GM21529 (cell line): ENCODE data around the gene TEX11.
"Not testable (repeated sequence)": the region's sequence is repeated elsewhere in the genome, so short reads cannot be mapped to it uniquely, and the experiment has no call there.

ENCODE experiments used
- ATAC-seq: cut with Tn5 transposase; IDR thresholded peaks from one replicate; pipeline ENCODE4 v1.9.1; 2021; ENCODE audit not compliant: unreplicated experiment

The TEX11 gene

DNA sequence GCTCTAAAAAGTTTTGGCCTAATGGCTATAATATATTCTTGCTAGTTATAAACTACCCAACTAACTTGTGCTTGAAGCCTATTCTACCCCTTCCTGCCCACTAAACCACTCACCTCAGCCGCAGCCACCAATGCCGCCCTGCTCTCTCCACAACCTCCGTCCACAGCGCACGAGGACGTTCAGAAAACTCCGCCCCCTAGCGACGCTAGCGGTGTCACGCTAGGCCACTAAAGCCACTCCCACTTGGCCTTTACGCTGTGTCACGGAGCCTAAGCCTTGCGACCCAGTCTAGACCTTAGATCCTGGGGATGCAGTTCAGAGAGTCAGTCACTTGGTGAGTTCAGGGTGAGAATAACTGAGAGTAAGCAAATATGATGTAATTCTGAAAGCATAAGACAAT, at the start of gene TEX11:
Gene TEX11 (minus strand): TSS at position 171 of the 400 bp plus-strand sequence. CDS start 922 bp downstream, outside the sequence.
- ATAC-seq, result no peak

DNA sequence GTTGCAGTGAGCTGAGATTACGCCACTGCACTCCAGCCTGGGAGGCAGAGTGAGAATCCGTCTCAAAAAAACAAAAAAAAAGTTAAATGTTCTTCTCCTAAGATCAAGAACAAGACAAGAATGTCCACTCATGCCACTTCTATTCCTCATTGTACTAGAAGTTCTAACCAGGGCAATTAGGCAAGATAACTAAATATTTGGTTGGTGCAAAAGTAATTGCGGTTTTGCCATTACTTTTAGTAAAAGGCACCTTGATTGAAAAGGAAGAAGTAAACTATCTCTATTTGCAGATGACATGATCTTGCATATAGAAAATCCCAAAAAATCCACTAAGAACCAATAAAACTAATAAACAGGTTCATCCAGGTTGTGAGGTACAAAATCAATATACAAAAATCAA, 46.4 kb upstream of the TEX11 start:
- no peak for ATAC-seq

DNA sequence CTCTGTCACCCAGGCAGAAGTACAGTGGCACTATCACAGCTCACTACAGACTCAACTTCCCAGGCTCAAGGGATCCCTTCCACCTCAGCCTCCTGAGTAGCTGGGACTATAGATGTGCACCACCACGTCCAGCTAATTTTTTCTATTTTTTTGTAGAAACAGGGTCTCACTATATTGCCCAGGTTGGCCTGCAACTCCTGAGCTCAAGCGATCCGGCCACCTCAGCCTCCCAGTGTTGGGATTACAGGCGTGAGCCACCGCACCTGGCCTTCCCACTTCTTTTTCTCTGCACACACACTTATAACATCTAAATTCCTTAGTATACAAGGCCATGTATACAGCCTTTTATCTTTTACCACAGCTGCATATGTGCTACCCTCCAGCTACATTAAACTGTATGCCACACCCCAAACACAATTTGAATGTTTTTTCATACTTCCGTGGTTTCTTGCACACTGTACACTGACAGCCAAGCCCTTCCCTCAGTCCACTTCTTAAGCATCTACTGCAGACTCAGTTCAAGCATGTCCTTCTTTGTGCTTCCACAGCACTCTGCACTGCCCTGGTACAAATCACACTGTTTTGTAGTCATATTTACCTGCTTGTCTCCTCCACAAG, 15.9 kb upstream of the TEX11 start:
- no peak for ATAC-seq

GRCh38 chrX:70922774-70923473, 14.4 kb upstream of the TEX11 start:
- ATAC-seq, result no peak

- peak; percentile 55 for ATAC-seq
Measured at GRCh38 chrX:70921709-70922352, 13.3 kb upstream of the TEX11 start.

- no peak for ATAC-seq
Measured at GRCh38 chrX:70916754-70917153, 8.2 kb upstream of the TEX11 start.

DNA sequence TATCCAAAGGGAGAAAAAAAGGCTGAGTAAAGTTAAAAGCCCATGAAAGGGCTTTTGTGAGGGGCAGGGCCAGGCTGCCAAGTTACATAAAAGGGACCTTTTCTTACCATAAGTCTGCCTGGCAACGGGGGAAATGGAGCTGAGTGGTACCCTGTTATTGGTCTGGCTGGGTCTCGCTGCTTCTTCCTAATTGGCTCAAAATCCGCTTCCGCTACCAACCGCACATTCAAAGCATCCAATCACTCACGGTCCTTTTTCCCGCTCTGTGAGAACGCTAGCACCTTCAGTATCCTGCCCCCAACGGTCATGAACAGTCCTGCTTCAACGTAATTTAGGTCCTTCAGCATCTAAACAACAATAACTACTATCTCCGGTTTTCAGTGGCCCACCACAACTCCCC, 611 bp downstream of the TEX11 start:
- no peak for ATAC-seq

GRCh38 chrX:70901465-70901864, 7.0 kb downstream of the TEX11 start:
- ATAC-seq, result no peak

DNA sequence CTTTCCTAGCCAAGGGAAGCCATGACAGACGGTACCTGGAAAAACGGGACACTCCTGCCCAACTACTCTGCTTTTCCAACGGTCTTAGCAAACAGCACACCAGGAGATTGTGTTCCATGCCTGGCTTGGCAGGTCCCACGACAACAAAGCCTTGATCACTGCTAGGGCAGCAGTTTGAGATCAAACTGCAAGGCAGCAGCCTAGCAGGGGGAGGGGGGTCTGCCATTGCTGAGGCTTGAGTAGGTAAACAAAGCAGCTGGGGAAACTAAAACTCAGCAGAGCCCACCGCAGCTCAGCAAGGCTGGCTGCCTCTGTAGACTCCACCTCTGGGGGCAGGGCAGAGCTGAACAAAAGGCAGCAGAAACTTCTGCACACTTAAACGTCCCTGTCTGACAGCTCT, 18.1 kb downstream of the TEX11 start:
- ATAC-seq, result not testable (repeated sequence)

GRCh38 chrX:70878902-70879301, 29.6 kb downstream of the TEX11 start:
- ATAC-seq, result peak; percentile 56

DNA sequence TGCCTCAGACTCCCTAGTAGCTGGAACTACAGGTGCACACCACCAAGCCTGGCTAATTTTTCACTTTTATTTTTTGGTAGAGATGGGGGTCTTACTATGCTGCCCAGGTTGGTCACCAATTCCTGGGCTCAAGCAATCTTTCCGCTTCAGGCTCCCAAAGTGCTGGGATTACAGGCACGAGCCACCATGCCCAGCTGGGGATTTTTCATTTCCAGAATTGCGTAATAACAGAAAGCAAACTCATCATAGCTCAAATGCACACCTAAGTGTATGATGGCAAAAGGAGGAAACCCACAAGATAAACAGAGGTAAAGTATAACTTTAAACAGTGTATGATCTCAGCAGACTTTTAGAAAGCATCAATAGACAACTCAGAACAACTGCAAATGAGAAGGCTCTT, 56.2 kb downstream of the TEX11 start:
- ATAC-seq, result no peak

- not testable (repeated sequence) for ATAC-seq
Measured at GRCh38 chrX:70844081-70844480, 64.4 kb downstream of the TEX11 start.

DNA sequence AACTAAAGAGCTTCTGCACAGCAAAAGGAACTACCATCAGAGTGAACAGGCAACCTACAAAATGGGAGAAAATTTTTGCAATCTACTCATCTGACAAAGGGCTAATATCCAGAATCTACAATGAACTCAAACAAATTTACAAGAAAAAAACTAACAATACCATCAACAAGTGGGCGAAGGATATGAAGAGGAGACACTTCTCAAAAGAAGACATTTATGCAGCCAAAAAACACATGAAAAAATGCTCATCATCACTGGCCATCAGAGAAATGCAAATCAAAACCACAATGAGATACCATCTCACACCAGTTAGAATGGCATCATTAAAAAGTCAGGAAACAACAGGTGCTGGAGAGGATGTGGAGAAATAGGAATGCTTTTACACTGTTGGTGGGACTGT, 64.9 kb downstream of the TEX11 start:
- not testable (repeated sequence) for ATAC-seq

DNA sequence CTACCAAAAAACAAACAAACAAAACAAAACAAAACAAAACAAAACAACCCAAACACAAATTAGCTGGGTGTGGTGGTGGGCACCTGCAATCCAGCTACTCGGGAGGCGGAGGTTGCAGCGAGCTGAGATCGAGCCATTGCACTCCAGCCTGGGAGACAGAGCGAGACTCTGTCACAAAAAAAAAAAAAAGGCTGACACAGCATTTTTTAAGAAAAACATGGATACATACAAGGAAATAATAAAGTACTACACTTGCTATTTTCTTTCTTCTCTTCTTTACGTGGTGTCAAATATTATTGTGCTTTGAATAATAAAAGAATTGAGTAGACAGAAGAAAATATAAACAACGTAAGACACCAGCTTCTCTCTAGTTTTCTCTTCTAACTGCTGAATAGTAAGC, 73.9 kb downstream of the TEX11 start:
- ATAC-seq, result no peak

GRCh38 chrX:70826715-70827114, 81.8 kb downstream of the TEX11 start:
- no peak for ATAC-seq

GRCh38 chrX:70825366-70825765, 83.1 kb downstream of the TEX11 start:
- ATAC-seq, result no peak

DNA sequence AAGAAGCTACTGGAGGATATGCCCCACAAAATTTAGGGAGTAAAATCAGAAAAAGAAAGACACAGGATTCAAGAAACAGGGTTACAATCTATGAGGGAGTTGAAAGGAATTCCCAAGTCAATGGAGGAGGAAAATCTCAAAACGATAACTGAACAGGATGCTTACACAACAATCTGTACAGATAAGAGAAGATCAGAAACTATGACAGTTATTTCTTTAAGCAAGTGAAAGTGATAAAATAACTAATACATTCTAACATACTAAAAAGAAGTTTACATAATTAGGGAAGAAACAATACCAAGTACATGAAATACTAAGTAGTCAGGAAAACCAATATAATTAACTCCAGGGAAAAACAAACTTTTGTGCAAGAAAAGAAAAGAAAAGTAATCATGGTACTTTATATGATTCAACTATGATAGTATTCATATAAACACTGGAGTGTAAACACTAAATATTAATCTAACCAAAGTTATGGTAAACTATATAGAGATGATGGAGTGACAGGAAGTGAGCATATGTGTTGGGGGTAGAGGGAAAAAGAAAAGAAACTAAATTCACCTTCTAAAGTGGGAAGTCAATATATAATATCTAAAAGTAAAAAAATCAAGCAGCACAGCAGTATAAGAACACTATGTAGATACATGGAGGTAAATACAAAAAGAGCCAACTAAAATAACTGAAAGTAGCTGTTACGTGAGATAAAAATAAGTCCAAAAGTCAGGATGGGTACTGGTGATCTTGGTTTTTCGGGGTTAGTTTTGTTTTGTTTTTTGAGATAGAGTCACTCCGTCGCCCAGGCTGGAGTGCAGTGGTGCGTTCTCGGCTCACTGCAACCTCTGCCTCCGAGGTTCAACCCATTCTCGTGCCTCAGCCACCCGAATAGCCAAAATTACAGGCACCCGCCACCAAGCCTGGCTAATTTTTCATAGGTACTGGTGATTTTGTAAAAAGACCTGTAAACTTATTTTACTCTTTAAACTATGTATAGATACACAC, 99.3 kb downstream of the TEX11 start:
- no peak for ATAC-seq

GRCh38 chrX:70806081-70806480, 102.4 kb downstream of the TEX11 start:
- no peak for ATAC-seq

GRCh38 chrX:70796742-70797141, 111.8 kb downstream of the TEX11 start:
- ATAC-seq, result not testable (repeated sequence)

DNA sequence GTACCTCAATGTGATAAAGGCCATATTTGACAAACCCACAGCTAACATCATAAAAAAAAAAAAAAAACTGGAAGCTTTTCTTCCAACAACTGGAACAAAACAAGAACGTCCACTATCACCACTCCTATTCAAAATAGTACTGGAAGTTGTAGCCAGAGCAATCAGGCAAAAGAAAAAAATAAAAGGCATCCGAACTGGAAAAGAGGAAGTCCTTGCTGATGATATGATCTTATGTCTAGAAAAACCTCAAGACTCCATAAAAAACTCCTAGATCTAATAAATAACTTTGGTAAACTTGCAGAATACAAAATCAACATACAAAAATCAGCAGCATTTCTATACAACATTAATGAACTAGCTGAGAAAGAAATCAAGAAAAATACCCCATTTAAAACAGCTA, 134.3 kb downstream of the TEX11 start:
- ATAC-seq, result no peak

DNA sequence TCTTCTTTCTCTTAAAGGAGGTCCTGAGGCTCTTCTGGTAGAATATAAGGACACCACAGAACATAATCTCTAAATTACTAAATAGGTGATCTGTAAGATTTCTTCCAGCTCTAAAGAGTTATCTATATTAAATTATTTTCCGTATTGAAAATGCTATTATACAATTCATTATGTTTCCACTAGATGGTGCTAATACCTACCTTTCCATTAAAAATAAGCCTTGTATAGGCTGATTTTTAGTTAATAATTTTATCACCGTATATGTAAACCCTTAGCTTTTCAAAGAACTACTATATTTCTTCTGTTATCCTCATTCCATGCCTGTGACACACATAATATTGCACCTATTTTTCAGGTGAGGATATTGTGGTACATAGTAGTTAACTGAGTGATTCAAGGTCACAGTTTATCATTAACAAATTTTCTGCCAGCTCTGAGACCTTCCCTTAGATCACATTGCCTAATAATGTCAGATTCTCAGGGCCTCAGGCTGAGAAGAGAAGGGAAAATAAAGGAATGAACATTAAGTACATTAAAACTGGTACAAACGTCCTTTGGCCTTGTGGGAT, 138.8 kb downstream of the TEX11 start:
- no peak for ATAC-seq
